Vagina (tissue), 2 donors: ENCODE data around the gene TTF2. TPM values are rescaled to one million over a fixed set of nuclear protein-coding genes. Genes with fewer than 3 reads are reported as not detected.

Experiments
- DNase-seq, 2 donors: peaks; one replicate each; pipeline ENCODE4 v3.0.0-alpha.2; 2017; ENCODE audit errors: extremely low spot score in 2 of 2
- H3K27ac ChIP-seq: fragments of 200-600 bp; sonication (generic); one replicate; pipeline ENCODE4 v1.5.1; 2019
- H3K27me3 ChIP-seq: fragments of 200-600 bp; sonication (generic); one replicate; pipeline ENCODE4 v1.5.1; 2019
- H3K36me3 ChIP-seq, 2 donors: fragments of 200-600 bp; sonication (generic); one replicate each; pipeline ENCODE4 v1.5.1; 2017 to 2019
- H3K4me1 ChIP-seq: fragments of 200-600 bp; sonication (generic); one replicate; pipeline ENCODE4 v1.5.1; 2019
- H3K4me3 ChIP-seq, 2 donors: fragments of 200-600 bp; sonication (generic); 1 replicate in 1 of 2; 2 replicates in 1 of 2; pipeline ENCODE4 v1.5.1; 2016 to 2019
- H3K9me3 ChIP-seq: fragments of 200-600 bp; sonication (generic); one replicate; pipeline ENCODE4 v1.5.1; 2019
- CTCF ChIP-seq, 3 experiments: fragments of 450-650 bp in 2 of 3; fragments of 200-600 bp in 1 of 3; sonication (generic) in 1 of 3; IDR thresholded peaks; one replicate each; pipeline ENCODE4 v1.5.1; 2017 to 2019; ENCODE audit warnings: antibody characterized with exemption in 3 of 3, mild to moderate bottlenecking in 2 of 3, moderate library complexity in 2 of 3
- POLR2A ChIP-seq, 2 donors: fragments of 450-650 bp; IDR thresholded peaks; one replicate each; pipeline ENCODE4 v1.6.1; 2017; ENCODE audit warnings: antibody characterized with exemption in 2 of 2, mild to moderate bottlenecking in 2 of 2, moderate library complexity in 2 of 2
- POLR2AphosphoS5 ChIP-seq, 2 donors: sonication (generic); formaldehyde crosslinking; IDR thresholded peaks; one replicate each; pipeline ENCODE4 v1.9.0; 2017; ENCODE audit warnings: antibody characterized with exemption in 2 of 2, mild to moderate bottlenecking in 2 of 2, low read depth in 1 of 2; ENCODE audit not compliant: insufficient read depth in 1 of 2
- intact Hi-C: fragments of 100-400 bp; cut with DNase I; formaldehyde crosslinking; loops from one replicate; pipeline ENCODE4 v1.15.1; 2023
- total RNA-seq: library from RNA; depleted of rRNA; stranded (reverse); fragments of >200 nt; gene quantifications from one replicate; pipeline ENCODE4 v1.2.3, GENCODE V29; 2016

Gene TTF2
- total RNA-seq, 1 donor from 2014 or later = 7.6 TPM

DNA sequence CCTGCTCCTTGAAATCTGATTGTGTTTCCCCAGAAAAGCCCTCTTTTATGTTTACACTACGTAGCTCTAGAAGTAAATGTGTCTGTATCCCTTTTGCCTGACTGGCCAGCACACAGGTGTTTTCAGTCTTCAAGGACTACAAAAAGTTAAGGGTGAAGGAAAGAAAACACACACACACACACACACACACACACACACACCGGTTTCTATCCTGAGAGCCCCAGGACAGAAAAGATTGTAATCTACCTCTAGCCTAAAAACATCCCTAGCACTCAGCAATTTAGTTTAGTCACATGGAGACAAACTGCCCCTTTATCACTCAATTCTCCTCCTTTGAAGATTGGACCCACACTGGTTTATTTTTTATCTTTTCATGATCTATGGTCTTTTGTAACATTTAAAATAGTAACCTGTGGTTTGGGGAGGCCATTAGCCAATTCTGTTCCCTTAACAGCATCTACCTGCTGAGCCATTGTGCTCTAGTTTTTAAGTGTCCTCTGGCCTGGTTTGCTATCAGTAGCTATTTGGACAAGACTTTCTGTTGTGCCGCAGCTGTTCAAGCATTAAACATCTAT lies 77.2 kb downstream of the TTF2 start:
- no peaks in the 10 kb centered on the region for H3K4me1 ChIP-seq
- H3K4me3 ChIP-seq = no peak overlapping the region
- intact Hi-C loops = no loop called here
- H3K27me3 ChIP-seq = no peaks in the 10 kb centered on the region
- no peak for DNase-seq
- TF ChIP-seq POLR2A (IDR thresholded peaks at IDR 0.05) (no peak), POLR2AphosphoS5 (IDR thresholded peaks at IDR 0.05; ENCODE audit: insufficient read depth in 1 of 2, low read depth in 1 of 2) (no peak), CTCF (IDR thresholded peaks at IDR 0.05) (no peak)
- H3K9me3 ChIP-seq = no peaks in the 10 kb centered on the region
- H3K27ac ChIP-seq = no peak overlapping the region
- H3K36me3 ChIP-seq = no peaks in the 10 kb centered on the region

GRCh38 chr1:117138106-117138505 lies 78.0 kb downstream of the TTF2 start:
- H3K4me1 ChIP-seq = no peaks in the 10 kb centered on the region
- TF ChIP-seq POLR2A (IDR thresholded peaks at IDR 0.05) (no peak), CTCF (IDR thresholded peaks at IDR 0.05) (no peak)
- intact Hi-C loops = no loop called here

GRCh38 chr1:117138561-117138960 lies 78.4 kb downstream of the TTF2 start:
- Histone ChIP-seq H3K27me3 (no peaks in the 10 kb centered on the region), H3K4me1 (no peaks in the 10 kb centered on the region), H3K9me3 (no peaks in the 10 kb centered on the region), H3K27ac (no peak overlapping the region), H3K4me3 (no peak overlapping the region), H3K36me3 (no peaks in the 10 kb centered on the region)
- no peak for TF ChIP-seq POLR2A (IDR thresholded peaks at IDR 0.05)
- no peak for TF ChIP-seq POLR2AphosphoS5 (IDR thresholded peaks at IDR 0.05; ENCODE audit: insufficient read depth in 1 of 2, low read depth in 1 of 2)
- no peak for TF ChIP-seq CTCF (IDR thresholded peaks at IDR 0.05)
- no peak for DNase-seq
- intact Hi-C loops = no loop called here

More at GRCh38 chr1:117138106-117138505, 78.0 kb downstream of the TTF2 start:
- DNase-seq = no peak
- Histone ChIP-seq H3K36me3 (no peaks in the 10 kb centered on the region), H3K27me3 (no peaks in the 10 kb centered on the region), H3K9me3 (no peaks in the 10 kb centered on the region), H3K27ac (no peak overlapping the region), H3K4me3 (no peak overlapping the region)

DNA sequence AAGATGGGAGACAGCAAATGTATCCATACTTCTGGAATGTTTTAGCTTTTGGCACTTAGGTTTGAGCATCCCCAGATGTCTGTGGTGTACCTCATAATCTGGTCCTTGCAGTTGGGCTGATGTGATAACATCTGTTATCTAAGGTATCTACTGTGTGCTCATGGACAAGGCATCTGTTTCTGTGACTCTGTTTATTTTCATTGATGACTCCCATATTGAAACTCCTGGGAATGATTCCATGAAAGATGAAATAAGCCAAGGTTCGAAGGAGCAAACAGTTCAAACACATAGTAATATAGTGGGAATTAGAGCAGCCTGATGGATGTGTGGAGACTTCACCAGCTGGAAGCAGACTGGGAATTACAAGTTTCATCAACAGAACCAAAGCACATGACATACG lies 82.1 kb downstream of the TTF2 start:
- no peak for DNase-seq
- peaks cover 7% of the 10 kb centered on the region for H3K4me1 ChIP-seq
- intact Hi-C loops = no loop called here
- no peaks in the 10 kb centered on the region for H3K27me3 ChIP-seq
- no peaks in the 10 kb centered on the region for H3K36me3 ChIP-seq
- no peak overlapping the region for H3K4me3 ChIP-seq
- no peak for TF ChIP-seq POLR2AphosphoS5 (IDR thresholded peaks at IDR 0.05; ENCODE audit: insufficient read depth in 1 of 2, low read depth in 1 of 2)
- TF ChIP-seq POLR2A (IDR thresholded peaks at IDR 0.05) = no peak
- TF ChIP-seq CTCF (IDR thresholded peaks at IDR 0.05) = no peak
- H3K9me3 ChIP-seq = no peaks in the 10 kb centered on the region
- H3K27ac ChIP-seq = no peak overlapping the region

- Histone ChIP-seq H3K4me1 (peaks cover 16% of the 10 kb centered on the region), H3K9me3 (no peaks in the 10 kb centered on the region), H3K36me3 (no peaks in the 10 kb centered on the region), H3K27ac (no peak overlapping the region), H3K27me3 (no peaks in the 10 kb centered on the region), H3K4me3 (no peak overlapping the region)
- no peak for TF ChIP-seq POLR2A (IDR thresholded peaks at IDR 0.05)
- no peak for TF ChIP-seq CTCF (IDR thresholded peaks at IDR 0.05)
- TF ChIP-seq POLR2AphosphoS5 (IDR thresholded peaks at IDR 0.05; ENCODE audit: insufficient read depth in 1 of 2, low read depth in 1 of 2) = no peak
- intact Hi-C loops = no loop called here
- DNase-seq = no peak
Measured at GRCh38 chr1:117143172-117143571, 83.0 kb downstream of the TTF2 start.
